ENCODE results near the gene RHOG.

RHOG gene

GRCh38 chr11:3841426-3842350 is 929 bp upstream of the RHOG start:
- TF ChIP-seq POLR2AphosphoS5 (IDR thresholded peaks at IDR 0.05; ENCODE audit: low read depth, low read length), result no peak; the same call in 1 of the 2 replicates
- 0 out of 2 replicates have a peak, but pooled peaks have one; percentile 9 for TF ChIP-seq TAF1 (IDR thresholded peaks at IDR 0.05; ENCODE audit: borderline replicate concordance, low read depth, low read length)
- TF ChIP-seq POLR2A (IDR thresholded peaks at IDR 0.05; ENCODE audit: low read depth, low read length), result peak; percentile 31; the same call in 1 of the 2 replicates
- peak; percentile 96 for FAIRE-seq
- DNase-seq (ENCODE audit: insufficient read length), result peak; percentile 63

- DNase-seq (ENCODE audit: insufficient read length) (no peak), FAIRE-seq (no peak)
- TF ChIP-seq POLR2AphosphoS5 (IDR thresholded peaks at IDR 0.05; ENCODE audit: low read depth, low read length) (no peak), TAF1 (IDR thresholded peaks at IDR 0.05; ENCODE audit: borderline replicate concordance, low read depth, low read length) (no peak), POLR2A (IDR thresholded peaks at IDR 0.05; ENCODE audit: low read depth, low read length) (no peak)
These were observed 522 bp downstream of the RHOG start for GRCh38 chr11:3840004-3840869.

DNA sequence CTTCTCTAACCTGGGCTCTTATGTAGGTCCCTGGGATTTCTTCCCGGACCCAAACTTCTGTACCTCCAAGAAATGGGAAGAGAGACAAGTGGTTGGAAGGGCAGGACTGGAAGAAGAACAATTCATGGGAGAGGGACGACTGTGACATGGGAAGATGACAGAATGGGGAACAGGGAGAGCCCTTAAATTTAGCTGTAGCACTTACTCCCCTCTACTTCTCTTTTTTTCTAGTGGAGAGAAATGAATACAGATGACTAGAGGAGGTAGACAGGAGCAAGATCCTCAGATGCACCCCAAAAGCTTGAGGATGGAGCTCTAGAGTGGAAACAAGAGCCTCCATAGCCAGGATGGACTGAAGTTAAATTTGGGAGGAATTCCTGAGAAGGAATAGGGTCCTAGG is 2.3 kb downstream of the RHOG start:
- FAIRE-seq (no peak), DNase-seq (ENCODE audit: insufficient read length) (no peak)
- TF ChIP-seq POLR2AphosphoS5 (IDR thresholded peaks at IDR 0.05; ENCODE audit: low read depth, low read length), result no peak
- no peak for TF ChIP-seq POLR2A (IDR thresholded peaks at IDR 0.05; ENCODE audit: low read depth, low read length)

DNA sequence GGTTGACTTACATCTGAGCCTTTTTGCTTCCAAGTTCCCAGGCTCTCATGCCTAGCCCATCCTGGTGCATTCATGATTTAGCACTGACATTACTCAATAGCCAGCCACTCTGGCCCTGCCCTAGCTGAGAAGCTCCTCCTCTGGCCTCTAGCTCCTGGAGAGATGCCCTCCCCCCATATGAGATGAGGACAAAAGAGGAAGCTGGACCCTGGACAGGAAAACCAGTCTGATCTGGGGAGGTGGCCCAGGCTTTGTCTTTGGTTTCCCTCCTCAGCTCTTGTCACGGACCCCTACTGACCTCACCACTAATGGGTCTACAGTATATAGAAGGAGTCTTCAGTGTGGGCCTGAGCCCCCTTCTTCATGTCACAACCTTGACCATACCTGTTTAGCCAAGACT is 3.0 kb downstream of the RHOG start:
- FAIRE-seq (peak; percentile 70), DNase-seq (ENCODE audit: insufficient read length) (no peak)
- TF ChIP-seq TAF1 (IDR thresholded peaks at IDR 0.05; ENCODE audit: borderline replicate concordance, low read depth, low read length), result no peak
- no peak for TF ChIP-seq POLR2AphosphoS5 (IDR thresholded peaks at IDR 0.05; ENCODE audit: low read depth, low read length)
- TF ChIP-seq POLR2A (IDR thresholded peaks at IDR 0.05; ENCODE audit: low read depth, low read length), result peak; percentile 57; the same call in 1 of the 2 replicates

GRCh38 chr11:3836903-3837302 is 3.9 kb downstream of the RHOG start:
- FAIRE-seq, result peak; percentile 84
- TF ChIP-seq POLR2AphosphoS5 (IDR thresholded peaks at IDR 0.05; ENCODE audit: low read depth, low read length) (no peak), TAF1 (IDR thresholded peaks at IDR 0.05; ENCODE audit: borderline replicate concordance, low read depth, low read length) (no peak), POLR2A (IDR thresholded peaks at IDR 0.05; ENCODE audit: low read depth, low read length) (no peak)

GRCh38 chr11:3835751-3836150 is 5.0 kb downstream of the RHOG start:
- DNase-seq (ENCODE audit: insufficient read length) (no peak), FAIRE-seq (no peak)
- TF ChIP-seq POLR2AphosphoS5 (IDR thresholded peaks at IDR 0.05; ENCODE audit: low read depth, low read length) (no peak), TAF1 (IDR thresholded peaks at IDR 0.05; ENCODE audit: borderline replicate concordance, low read depth, low read length) (no peak), POLR2A (IDR thresholded peaks at IDR 0.05; ENCODE audit: low read depth, low read length) (no peak)

More at GRCh38 chr11:3836903-3837302, 3.9 kb downstream of the RHOG start:
- DNase-seq (ENCODE audit: insufficient read length), result no peak

DNA sequence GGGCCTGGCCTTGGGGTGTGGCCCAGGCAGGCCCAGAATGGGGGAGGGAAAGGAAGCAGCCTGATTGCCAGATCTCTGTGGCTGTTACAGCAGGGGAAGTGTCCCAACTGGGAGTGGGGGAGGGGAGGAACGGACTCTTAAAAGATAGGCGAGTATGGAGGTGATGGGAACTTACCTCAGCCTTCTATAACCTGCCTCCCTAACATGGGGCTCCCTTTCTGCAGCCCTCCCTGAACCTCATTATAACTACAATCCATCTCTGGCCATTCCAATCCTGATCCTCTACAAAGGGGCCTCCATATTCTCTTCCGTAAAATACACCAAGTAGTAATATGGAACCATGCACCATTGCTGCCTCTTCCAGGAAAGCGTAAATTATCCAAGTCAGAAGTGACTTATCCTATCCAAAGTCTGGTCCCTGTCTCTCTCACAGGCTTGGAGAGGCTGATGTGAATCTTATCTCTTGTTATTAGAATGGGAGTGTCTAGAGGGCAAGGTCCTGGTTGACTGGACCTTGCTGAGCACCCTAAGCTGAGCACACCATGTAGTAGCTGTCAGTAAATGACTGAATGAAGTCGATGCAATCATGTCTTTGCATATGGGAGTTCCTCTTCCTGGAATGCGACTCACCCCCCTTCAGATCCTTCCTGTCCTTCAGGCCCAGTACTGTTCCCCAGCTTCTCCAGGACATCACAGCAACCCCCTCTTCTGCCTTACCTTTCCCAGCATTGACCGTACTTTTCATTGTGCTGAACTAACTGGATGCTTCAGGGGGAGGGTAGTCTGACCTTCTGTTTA is 5.9 kb downstream of the RHOG start:
- TF ChIP-seq POLR2A (IDR thresholded peaks at IDR 0.05; ENCODE audit: low read depth, low read length), result no peak
- no peak for TF ChIP-seq TAF1 (IDR thresholded peaks at IDR 0.05; ENCODE audit: borderline replicate concordance, low read depth, low read length)
- TF ChIP-seq POLR2AphosphoS5 (IDR thresholded peaks at IDR 0.05; ENCODE audit: low read depth, low read length), result no peak
- FAIRE-seq (peak; percentile 40), DNase-seq (ENCODE audit: insufficient read length) (no peak)

- FAIRE-seq, result no peak
- TF ChIP-seq POLR2AphosphoS5 (IDR thresholded peaks at IDR 0.05; ENCODE audit: low read depth, low read length), result no peak
- no peak for TF ChIP-seq POLR2A (IDR thresholded peaks at IDR 0.05; ENCODE audit: low read depth, low read length)
- TF ChIP-seq TAF1 (IDR thresholded peaks at IDR 0.05; ENCODE audit: borderline replicate concordance, low read depth, low read length), result no peak
- no peak for DNase-seq (ENCODE audit: insufficient read length)
These were observed 6.5 kb downstream of the RHOG start for GRCh38 chr11:3834349-3834663.

- no peak for FAIRE-seq
- DNase-seq (ENCODE audit: insufficient read length), result no peak
- no peak for TF ChIP-seq POLR2A (IDR thresholded peaks at IDR 0.05; ENCODE audit: low read depth, low read length)
- TF ChIP-seq POLR2AphosphoS5 (IDR thresholded peaks at IDR 0.05; ENCODE audit: low read depth, low read length), result no peak
- TF ChIP-seq TAF1 (IDR thresholded peaks at IDR 0.05; ENCODE audit: borderline replicate concordance, low read depth, low read length), result no peak
These were observed 7.3 kb downstream of the RHOG start for GRCh38 chr11:3833449-3833848.

- DNase-seq (ENCODE audit: insufficient read length), result no peak
- FAIRE-seq, result no peak
- TF ChIP-seq TAF1 (IDR thresholded peaks at IDR 0.05; ENCODE audit: borderline replicate concordance, low read depth, low read length), result no peak
- TF ChIP-seq POLR2AphosphoS5 (IDR thresholded peaks at IDR 0.05; ENCODE audit: low read depth, low read length), result no peak
- TF ChIP-seq POLR2A (IDR thresholded peaks at IDR 0.05; ENCODE audit: low read depth, low read length), result no peak
These were observed 7.9 kb downstream of the RHOG start for GRCh38 chr11:3832816-3833215.
